AG04450 (cell line): Measurements from ENCODE around the gene PACSIN2. TPM values are rescaled to one million over a fixed set of nuclear protein-coding genes. Genes with fewer than 3 reads are reported as not detected.
"Not testable (repeated sequence)": the region's sequence is repeated elsewhere in the genome, so short reads cannot be mapped to it uniquely, and the experiment has no call there.

Experiments used
- CTCF ChIA-PET: fragments of 300-600, 350-600 bp; formaldehyde crosslinking; extraction: SDS; loops from one replicate; lab custom pipeline; 2022; ENCODE audit warnings: antibody characterized with exemption, inconsistent platforms; lab: Charles Lee
- POLR2A ChIA-PET: fragments of 350-600 bp; formaldehyde crosslinking; extraction: SDS; loops from one replicate; lab custom pipeline; 2021; ENCODE audit warnings: antibody characterized with exemption, inconsistent platforms; lab: Yijun Ruan, JAX
- DNase-seq: peaks from one replicate; pipeline ENCODE4 v3.0.0-alpha.2; 2011; ENCODE audit warnings: low read depth, low spot score
- H3K27ac ChIP-seq: one replicate; pipeline ENCODE4 v1.5.1; 2012; ENCODE audit warnings: low read depth, low read length, control low read depth
- H3K27me3 ChIP-seq: one replicate; pipeline ENCODE4 v1.6.0; 2012; ENCODE audit warnings: low read length; ENCODE audit not compliant: control insufficient read depth, insufficient read depth
- H3K4me3 ChIP-seq: 2 replicates; pipeline ENCODE4 v1.5.1; 2011; ENCODE audit warnings: mild to moderate bottlenecking, low read depth, low read length, control low read depth
- H3K9me3 ChIP-seq: 2 replicates; pipeline ENCODE4 v1.5.1; 2012; ENCODE audit warnings: low read length; ENCODE audit not compliant: control insufficient read depth, insufficient read depth
- CTCF ChIP-seq: IDR thresholded peaks from 2 replicates; pipeline ENCODE4 v1.5.1; 2011; ENCODE audit warnings: low read depth, low read length, control low read depth, inconsistent platforms
- polyA plus RNA-seq: library from polyadenylated mRNA; depleted of rRNA; stranded (reverse); fragments of >200 nt; gene quantifications from 2 replicates; pipeline ENCODE4 v1.2.3, GENCODE V29; 2011

The PACSIN2 gene
- polyA plus RNA-seq, 1 experiment: 59.6 TPM

GRCh38 chr22:42974223-42974622, 40.7 kb downstream of the PACSIN2 start:
- Histone ChIP-seq H3K27me3 (no peaks in the 10 kb centered on the region), H3K9me3 (peaks cover 10% of the 10 kb centered on the region; the same call in 1 of the 2 replicates), H3K27ac (no peak overlapping the region), H3K4me3 (no peak overlapping the region)
- CTCF ChIA-PET: interaction anchor here (0.7 kb wide), 1 partner anchor 29 kb away, joined by 5 read pairs; no protein-coding TSS in a partner anchor
- DNase-seq: no peak
- TF ChIP-seq CTCF: no peak
- POLR2A ChIA-PET: no interaction called here

GRCh38 chr22:42973536-42973881, 41.4 kb downstream of the PACSIN2 start:
- no peak for DNase-seq
- no peak overlapping the region for H3K4me3 ChIP-seq
- no peaks in the 10 kb centered on the region for H3K27me3 ChIP-seq
- ChIA-PET POLR2A (no interaction called here), CTCF (interaction anchor here (0.6 kb wide), 1 partner anchor 11 kb away, joined by 4 read pairs; no protein-coding TSS in a partner anchor)
- no peak for TF ChIP-seq CTCF
- H3K9me3 ChIP-seq: peaks cover 10% of the 10 kb centered on the region; the same call in 1 of the 2 replicates
- no peak overlapping the region for H3K27ac ChIP-seq

GRCh38 chr22:42972649-42973535, 42.1 kb downstream of the PACSIN2 start:
- POLR2A ChIA-PET: no interaction called here
- H3K9me3 ChIP-seq: peaks cover 10% of the 10 kb centered on the region; the same call in 1 of the 2 replicates
- H3K27me3 ChIP-seq: no peaks in the 10 kb centered on the region
- no peak overlapping the region for H3K4me3 ChIP-seq
- CTCF ChIA-PET: interaction anchor here (0.6 to 1.0 kb wide), 2 partner anchors 11 to 16 kb away, joined by 4 to 5 read pairs; no protein-coding TSS in a partner anchor
- H3K27ac ChIP-seq: no peak overlapping the region
- TF ChIP-seq CTCF: no peak
- no peak for DNase-seq

- H3K4me3 ChIP-seq, CTCF ChIA-PET, H3K27me3 ChIP-seq, DNase-seq, POLR2A ChIA-PET, H3K27ac ChIP-seq: not testable (repeated sequence)
- H3K9me3 ChIP-seq: peaks cover 10% of the 10 kb centered on the region; the same call in 1 of the 2 replicates
These were observed 43.5 kb downstream of the PACSIN2 start for GRCh38 chr22:42971473-42971860.

- CTCF ChIA-PET: no interaction called here
- no peak for TF ChIP-seq CTCF
- Histone ChIP-seq H3K27ac (peak overlapping the region; percentile 23), H3K9me3 (peaks cover 10% of the 10 kb centered on the region; the same call in 1 of the 2 replicates), H3K27me3 (no peaks in the 10 kb centered on the region), H3K4me3 (no peak overlapping the region)
- POLR2A ChIA-PET: no interaction called here
- no peak for DNase-seq
These were observed 44.9 kb downstream of the PACSIN2 start for GRCh38 chr22:42970029-42970428.
